ENCODE measurements around the gene LSM2.

LSM2 gene

DNA sequence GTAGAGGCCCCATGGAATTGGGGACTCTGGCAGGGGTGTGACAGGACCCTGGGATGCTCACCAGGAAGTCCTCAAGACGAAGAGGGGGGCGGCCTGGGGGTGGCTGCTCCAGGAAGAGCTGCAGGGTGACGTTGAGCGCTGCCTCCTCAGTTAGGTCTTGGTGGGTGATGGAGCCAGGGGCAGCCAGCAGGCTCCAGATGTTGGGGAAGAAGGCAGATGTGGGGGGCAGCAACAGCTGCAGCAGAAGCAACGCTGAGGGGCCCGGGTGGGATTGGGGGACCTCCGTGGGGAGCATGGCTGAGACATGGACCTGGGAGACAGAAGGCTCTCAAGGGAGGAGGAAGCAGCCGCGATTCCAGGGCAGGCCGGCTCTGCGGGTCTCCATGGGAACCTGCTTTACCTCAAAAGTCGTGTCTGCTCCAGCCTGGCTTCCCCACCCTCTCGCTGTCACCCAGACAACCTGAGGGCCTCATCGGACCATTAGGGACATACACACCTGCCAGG lies 30.2 kb downstream of the LSM2 start:
- no peak for DNase-seq

DNA sequence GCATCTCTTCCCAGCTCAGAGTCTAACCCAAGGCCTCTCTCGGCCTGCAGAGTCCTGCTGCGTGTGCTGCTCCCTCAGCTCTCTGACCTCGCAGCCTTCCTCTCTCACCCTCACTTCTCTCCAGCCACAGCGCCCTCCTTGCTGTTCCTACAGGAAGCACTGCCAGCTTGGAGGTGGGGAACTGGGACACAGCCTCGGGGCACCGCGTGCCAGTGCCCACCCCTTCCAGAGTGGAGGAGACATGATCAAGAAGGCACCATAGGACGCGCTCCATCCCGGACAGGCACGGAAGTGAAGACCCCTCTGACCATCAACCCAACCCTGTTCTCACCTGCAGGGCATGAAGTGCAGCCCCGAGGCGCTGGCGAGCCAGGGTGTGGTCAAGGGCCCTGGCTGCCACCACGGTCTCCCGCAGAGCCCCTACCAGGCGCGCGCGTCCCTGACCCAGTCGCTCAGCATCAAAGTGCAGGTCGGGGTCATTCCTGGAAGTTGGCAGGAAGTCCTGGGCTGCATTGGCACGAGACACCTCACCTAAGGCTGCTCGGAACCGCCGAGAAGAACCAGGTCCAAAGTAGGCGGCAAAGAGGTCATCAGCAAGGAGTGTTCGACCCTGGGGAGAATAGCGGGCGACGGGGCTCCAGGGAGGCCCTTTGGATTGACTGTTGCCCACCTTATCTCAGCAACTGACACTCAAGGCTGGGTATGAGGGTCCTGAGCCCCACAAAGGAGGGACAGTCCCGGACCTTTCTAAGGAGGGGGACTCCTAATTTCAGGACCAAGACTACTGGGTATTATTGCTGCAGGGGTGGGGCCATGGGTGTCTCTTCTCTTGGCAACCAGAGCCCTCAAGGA lies 30.9 kb downstream of the LSM2 start:
- DNase-seq, result no peak

DNA sequence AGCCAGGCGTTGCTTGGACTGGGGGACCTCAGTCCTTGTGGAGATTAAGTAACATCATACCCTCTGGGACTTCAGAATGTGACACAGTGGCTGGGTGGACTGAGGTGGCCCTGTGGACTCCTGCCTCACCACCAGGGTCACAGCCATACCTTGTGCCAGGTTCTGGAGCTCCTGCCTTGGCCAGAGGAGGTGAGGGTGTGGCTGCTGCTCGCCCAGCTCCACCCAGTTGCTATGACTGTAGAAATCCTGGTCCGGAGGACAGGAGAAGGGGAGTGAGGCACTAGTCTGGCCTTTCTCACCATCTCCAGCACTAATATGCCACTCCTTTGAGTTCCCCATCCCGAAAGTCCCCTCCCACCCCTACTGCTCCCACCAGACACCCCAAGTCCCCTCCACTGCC lies 31.6 kb downstream of the LSM2 start:
- no peak for DNase-seq

DNA sequence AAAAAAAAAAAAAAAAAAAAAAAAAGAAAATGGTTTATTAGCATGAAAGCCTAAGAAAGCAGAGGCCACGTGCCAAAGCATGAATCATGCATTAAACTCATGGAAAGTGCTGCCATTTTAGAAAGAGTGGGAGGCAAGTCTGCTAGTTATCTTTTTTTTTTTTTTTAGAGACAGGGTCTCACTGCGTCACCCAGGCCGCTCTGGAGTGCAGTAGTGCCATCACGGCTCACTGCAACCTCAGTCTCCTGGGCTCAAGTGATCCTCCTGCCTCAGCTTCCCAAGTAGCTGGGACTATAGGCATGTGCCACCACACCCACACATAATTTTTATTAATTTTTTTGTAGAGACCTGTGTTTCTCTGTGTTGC lies 34.8 kb downstream of the LSM2 start:
- no peak for DNase-seq

DNA sequence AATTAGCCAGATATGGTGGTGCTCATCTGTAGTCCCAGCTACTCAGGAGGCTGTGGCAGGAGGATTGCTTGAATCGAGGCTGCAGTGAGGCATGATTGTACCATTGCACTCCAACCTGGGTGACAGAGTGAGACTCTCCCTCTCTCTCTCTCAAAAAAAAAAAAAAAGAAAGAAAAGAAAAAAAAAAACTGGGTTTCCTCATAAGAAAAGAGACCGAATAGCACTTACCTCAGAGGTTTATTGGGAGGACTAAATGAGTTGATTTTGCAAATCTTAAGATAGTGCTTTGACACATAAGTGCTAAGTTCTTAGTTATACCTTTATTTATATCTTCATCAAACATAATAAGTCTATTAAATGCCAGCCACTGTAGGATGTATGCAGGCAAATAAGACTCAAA lies 35.9 kb downstream of the LSM2 start:
- no peak for DNase-seq

DNA sequence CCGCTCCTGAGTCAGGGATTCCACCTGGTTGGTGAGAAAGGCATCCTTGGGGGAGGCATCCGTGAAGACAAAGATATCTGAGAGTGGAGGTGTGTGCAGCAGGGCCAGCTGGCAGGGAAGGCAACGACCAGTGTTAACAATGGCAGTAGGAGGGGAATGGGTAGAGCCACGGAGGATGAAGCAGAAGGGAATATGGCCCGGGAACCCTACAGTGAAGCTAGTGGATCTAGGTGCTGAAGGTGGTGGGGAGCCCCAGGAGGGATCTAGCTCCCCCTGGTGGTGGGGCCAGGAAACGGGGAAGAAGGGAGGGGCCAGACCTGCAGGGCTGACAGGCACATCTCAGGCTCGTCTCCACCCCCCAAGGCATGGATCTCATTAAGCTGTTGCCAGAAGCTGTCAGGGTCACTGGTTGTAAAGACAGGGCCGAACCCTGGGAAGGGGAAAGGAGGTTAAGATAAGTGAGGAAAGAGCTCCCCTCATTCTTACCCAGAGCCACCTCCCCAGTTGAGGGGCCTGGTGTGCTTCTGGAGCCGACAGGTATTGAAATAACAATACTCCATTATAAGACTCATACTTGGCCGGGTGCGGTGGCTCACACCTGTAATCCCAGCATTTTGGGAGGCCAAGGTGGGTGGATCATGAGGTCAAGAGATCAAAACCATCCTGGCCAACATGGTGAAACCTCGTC lies 36.9 kb downstream of the LSM2 start:
- DNase-seq, result peak; percentile 68

DNA sequence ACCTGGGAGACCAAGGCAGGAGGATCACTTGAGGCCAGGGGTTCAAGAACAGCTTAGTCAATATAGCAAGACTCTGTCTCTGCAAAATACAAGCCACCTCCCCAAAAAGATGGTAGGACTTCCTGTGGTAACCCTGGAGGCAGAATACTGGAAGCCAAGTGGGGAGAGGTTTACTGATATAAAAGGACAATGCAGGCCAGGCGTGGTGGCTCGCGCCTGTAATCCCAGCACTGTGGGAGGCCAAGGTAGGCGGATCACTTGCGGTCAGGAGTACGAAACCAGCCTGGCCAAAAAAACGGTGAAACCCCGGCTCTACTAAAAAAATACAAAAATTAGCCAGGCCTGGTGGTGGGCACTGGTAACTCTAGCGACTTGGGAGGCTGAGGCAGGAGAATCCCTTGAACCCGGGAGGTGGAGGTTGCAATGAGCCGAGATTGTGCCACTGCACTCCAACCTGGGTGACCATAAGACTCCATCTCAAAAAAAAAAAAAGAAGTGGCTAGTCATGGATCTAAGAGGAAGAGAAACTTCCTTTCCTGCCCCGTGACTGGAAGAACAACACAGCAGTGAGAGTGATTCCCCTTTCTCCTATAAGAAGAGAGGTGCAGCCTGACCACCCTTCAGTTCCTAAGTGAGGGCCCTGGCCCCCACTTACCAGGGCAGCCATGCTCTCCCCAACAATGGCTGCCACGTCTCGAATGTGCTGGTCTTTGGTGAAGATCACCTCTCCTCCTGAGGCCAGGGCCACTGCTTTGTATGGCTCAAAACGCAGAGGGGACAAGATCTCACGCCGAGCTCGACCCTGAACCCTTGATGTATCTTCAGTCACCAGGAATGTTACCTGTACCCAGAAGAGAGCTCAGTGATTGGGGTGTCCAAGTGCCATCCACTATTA lies 38.2 kb downstream of the LSM2 start:
- DNase-seq, result no peak

DNA sequence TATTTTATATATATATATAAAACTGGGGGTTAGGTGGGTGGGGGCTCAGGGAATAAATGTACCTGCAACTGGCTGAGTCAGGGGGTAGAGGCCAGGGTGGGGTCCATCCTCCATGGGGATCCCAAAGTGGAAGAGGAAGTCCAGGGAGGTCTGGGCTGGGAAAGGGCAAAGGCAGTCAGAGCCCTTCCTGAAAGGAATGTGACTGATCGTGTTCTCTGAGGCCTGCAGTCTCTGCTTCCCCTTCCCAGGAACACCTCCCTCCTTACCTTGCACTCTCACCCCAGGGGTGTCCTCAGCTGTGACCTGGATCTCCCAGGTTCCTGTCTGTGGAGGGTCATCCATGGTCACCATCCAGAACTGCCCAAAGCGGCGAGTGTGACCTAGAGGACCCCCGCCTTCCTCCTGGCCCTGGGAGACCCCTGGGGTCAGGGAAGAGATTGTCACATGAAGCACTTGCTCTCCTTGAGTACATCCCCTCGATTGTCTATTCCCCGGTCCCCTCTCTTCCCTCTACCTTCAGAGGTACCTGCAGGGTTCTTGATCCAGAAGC lies 39.6 kb downstream of the LSM2 start:
- no peak for DNase-seq

DNA sequence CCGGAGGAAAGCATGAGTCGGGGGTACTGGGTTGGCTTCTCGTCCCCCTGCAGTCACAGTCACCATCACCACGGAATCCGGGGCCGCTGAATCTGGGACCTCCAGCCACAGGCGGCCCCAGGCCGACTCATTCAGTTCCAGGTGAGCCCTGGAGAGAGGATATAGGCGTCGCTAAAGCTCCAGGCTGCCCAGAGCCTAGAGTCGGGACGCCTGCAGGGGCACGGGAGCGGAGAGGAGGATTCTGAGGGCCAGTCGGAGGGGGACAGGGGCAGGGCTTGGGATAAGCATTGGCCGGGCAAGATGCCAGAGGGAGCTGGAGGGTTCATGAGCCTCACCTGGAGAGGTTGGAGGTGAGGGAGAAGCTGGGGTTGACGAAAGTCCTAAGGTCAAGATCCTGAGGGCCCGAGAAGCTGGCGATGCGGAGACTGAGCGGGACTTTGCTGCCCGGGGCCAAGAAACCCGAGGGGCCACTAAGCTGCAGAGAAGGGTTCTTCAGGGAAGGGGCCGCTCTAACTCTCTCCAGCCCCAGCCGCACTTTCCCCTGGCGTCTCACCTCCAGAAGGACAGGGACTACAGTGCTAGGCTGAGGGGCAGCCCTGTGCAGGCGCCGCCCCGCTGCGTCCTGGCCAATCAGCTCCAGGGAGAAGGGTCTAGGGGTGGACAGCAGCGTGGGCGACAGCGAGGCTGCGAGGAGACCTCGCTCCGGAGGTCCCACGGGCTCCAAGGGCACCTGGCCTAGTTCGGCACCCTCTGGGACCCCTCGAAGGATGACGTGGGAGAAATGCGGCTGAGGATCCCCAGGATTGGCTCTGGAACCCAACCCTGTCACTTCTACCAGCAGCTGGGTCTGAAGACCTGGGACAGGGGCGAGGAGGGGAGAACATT lies 40.6 kb downstream of the LSM2 start:
- DNase-seq, result no peak

DNA sequence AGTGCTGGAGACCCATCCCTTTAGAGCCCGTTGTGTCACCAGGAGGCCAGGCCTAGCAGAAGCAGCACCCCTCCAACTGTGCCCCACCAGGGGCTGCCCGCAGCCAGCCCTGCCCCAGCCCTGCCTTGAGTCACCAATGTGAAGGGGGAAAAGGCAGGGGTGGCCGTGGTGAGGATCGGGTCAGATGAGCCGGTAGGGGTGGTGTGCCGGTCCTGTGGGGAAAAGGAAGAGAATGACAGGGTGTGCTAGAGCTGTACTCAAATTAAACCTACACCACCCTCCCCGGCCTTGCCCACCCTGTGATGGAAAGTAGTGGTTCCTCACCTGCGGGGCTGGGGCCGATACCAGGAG lies 41.2 kb downstream of the LSM2 start:
- DNase-seq, result no peak

DNA sequence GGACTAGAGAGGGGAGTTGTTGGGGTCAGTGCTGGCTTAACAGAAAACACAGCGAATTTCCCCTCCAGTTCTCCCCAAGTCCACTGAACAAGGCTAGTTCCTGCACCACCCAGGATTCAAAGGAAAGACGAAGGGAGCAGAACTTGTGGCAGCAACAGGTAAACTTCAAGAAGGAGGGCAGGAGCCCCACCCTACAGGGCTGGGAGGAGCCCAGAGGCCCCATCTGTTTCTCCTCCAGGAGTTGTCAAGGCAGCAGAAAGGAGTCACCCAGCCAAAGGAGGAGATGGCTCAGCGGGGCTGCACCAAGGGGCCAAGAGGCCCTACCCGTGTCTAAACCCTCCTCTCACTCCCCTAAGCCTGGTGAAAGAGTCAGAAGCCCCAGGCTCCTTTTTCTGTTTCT lies 42.6 kb downstream of the LSM2 start:
- DNase-seq, result no peak

DNA sequence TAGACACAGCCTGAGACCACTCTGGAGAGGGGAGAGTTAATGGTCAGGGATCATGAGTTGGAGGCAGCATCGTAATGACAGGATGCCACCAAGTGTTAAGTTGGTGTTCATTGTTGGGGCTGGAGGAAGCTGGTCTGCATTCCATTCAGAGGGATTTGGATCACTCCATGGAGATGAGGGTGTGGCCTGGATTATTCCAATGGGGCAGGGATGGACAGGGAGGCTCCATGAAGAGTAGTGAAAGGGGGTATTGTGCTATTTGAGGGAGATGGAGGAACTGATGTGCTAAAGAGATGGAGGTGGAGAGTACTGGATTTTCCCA lies 43.2 kb downstream of the LSM2 start:
- no peak for DNase-seq

DNA sequence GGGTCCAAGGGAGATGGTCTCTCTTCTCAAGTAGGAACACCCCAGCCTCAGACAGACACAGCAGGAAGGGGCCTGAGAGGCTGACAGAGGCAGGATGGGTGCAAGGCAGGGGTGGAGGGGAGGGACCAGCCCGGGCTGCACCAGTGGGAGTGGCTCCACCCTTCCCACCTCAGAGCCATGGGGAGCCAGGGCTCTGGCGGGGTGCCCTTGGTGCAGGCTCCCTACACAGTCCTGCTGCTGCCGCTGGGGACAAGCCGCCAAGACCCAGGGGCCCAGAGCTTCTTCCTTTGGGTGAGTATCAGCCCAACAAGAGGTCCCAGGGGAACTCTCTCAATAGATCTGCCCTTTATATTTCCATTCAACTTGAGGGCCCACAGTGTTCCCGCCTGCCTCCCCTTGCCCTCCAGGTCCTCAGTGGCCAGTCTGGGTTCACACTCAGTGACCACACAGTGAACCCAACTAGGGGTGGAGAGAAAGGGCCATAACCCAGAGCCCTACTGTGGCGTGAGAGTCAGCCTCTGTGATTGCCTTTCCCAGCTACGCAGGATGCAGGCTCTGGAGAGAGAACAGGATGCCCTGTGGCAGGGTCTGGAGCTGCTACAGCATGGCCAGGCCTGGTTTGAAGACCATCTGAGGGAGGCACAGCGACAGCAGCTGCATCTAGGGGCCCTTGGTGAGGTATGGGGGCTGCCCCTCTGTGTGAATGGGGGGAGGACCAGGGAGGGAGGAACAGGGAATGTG lies 43.7 kb downstream of the LSM2 start:
- no peak for DNase-seq

DNA sequence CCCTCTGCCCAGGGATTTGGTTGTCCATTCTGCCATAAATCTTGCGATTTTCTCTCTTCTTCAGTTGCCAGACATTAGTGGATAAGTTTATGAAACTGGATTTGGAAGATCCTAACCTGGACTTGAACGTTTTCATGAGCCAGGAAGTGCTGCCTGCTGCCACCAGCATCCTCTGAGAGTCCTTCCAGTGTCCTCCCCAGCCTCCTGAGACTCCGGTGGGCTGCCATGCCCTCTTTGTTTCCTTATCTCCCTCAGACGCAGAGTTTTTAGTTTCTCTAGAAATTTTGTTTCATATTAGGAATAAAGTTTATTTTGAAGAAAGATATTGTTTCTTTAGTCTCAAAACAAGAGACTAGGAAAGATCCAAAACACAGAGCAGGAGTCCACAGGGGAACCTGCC lies 44.4 kb downstream of the LSM2 start, which contains the start of gene SAPCD1:
SAPCD1 (plus strand) TSS at position 301 of the 400 bp plus-strand sequence. CDS start 399 bp downstream, outside the sequence.
- DNase-seq, result no peak

DNA sequence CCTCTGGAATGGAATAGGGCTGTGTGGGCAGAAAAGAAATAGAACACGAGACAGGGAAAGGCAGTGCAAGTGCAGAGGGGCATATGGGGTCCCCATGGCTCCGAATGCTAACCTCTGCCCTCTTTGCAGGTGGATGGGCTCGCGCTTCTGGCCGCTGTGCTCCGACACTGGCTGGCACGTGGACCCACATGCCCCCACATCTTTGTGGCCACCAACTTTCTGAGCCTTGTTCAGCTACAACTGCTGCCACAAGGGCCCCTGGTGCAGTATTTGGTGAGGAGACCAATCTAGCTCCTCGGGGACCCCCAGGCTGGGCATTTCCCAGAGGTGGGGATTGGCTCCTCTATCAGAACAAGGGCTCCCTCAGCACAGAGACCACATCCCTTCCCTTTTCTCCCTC lies 45.4 kb downstream of the LSM2 start:
- DNase-seq, result no peak

DNA sequence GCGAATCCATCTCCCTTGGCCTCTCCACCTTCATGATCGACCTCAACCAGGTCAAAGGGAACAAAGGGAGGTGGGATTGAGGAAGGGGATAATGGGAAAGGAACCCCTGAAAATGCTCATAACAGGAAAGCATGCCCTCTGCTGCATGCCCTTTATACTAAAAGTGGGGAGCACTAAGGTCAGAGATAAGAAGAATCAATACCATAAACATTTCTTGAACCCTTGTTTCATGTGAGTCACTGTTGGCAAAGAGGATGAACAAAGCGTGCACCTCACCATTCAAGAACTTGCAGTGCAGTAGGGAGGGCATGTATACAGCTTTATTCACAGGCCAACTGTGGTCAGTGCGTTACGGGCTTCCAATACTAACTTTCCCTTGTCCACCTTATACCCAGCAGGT lies 46.0 kb downstream of the LSM2 start:
- no peak for DNase-seq

DNA sequence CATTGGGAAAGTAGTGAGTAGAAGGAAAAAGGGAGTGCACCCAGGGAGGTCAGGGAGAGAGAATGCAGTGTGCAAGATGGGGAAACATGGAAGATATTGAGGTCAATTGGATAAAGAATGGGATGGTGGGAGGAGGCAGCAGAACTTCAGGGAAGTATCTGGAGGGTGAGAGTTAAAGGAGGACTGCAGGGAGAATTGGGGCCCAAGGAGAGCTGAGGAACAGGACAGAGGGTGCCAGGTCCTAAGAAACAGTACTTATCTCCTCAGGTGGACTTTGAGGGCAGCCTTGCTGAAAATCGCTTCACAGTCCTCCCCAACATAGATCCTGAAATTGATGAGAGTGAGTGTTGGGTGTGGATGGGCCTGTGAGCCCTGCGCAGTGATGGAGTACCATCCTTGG lies 48.5 kb downstream of the LSM2 start:
- no peak for DNase-seq

DNA sequence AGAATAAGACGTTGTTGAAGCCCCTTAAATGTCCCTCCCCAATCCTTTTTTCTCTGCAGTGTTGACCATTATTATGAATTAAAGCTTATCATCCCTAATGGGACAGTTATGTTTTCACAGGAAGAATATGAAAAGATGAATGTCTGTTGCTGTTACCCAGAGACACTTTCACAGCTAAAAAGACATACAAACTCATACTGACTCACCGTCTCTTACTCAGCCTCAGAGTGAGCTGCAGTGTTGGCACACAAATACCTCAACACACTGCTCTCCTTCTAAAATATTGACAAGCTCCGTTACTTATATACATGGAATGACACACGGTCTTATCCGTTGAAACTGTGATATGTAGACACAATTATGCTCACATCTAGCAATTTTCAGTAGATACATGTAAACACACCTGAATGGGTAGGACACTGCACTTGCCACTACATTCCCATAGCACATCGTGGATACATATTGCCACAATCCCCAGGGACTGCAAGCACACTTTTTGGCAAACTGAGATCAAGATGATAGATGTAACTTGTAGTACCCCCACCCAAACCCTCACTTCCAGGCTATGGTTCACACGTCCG lies 53.9 kb downstream of the LSM2 start:
- no peak for DNase-seq

DNA sequence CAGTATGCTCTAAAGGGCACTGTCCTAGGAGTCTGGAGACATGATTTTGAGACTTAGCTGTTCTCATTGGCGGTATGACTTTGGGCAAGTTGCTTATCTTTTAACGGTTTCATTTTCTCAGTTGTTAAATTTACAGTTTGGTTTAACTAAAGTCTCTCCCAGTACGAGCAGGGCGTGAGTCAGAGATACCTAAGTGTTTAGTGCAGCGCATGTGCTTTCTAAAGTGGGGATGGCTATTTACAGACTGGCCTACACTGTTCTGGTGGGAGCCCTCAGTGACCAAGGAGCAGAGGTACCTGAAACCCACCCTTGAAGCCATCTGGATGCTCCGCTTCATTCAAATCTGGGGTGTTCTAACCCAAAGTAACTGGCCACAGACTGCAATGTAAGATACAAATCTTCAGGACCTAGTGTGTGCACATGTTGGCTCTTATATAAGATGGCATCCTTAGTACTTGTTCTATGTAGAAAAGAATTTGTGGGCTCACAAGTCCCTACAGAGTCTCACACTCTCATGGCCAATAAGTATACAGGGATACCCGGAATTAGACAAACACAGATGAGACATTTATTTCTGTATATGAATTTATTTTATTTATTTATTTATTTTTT lies 56.2 kb downstream of the LSM2 start:
- no peak for DNase-seq

DNA sequence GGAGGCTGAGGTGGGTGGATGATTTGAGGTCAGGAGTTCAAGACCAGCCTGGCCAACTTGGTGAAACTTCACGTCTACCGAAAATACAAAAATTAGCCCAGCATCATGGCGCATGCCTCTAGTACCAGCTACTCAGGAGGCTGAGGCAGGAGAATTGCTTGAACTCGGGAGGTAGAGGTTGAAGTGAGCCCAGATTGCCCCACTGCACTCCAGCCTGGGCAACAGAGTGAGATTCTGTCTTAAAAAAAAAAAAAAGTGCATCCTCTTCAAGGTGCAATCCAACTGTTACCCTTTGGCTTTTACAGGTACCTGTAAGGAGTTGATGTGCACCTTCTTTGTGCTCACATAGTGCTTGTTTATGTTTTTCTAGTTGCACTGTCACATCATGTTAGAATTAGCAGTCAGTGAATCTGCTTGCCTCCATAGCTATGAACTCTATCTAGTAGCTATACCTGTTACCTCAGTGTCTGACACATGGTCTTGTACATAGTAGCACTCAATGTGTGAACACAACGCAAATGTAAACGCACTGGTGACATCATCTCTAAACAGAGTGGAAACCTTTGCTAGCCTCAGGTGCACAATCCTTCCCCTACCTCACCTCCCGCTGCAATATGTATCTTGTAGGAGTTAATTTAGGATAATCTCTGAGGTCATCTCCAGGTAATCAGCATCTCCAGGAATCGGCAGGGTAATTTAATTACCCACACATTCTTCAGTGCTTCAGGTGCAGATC lies 57.3 kb downstream of the LSM2 start:
- DNase-seq, result no peak

Measured in NCI-H2029 treated with DMSO at 0.1 percent for 48 hours (cell line).